Measurements from ENCODE around the gene THOC6. TPM values are rescaled to one million over a fixed set of nuclear protein-coding genes. Genes with fewer than 3 reads are reported as not detected.
A peak's percentile ranks its signal among the peaks of the same experiment; 100 is the strongest.

THOC6 gene
- total and polyA plus RNA-seq, 12 donors = 7.0 to 40.3 (median 10.6) TPM

- WGBS, 2 donors = 39 to 44% methylated on average over 18 to 19 of the region's 19 CpGs
- intact Hi-C loops (cut with DNase I) = loop anchor here in 1 of 10 donors (5.0 kb wide), 1 partner anchor 1437 kb away; the partner anchor contains the start of gene NMRAL1
- TF ChIP-seq CTCF (IDR thresholded peaks at IDR 0.05) = no peak
- Histone ChIP-seq H3K4me1 (peaks cover 0 to 16% (median 7%) of the 10 kb centered on the region in 9 donors), H3K9me3 (no peaks in the 10 kb centered on the region), H3K27ac (no peak overlapping the region), H3K4me3 (no peak overlapping the region), H3K27me3 (peaks cover 21 to 98% (median 93%) of the 10 kb centered on the region in 7 donors), H3K36me3 (no peaks in the 10 kb centered on the region)
- DNase-seq (no peak), ATAC-seq (no peak)
These were observed 11.6 kb downstream of the THOC6 start for GRCh38 chr16:3035289-3035971.

- Histone ChIP-seq H3K27me3 (peaks cover 16 to 98% (median 93%) of the 10 kb centered on the region in 7 donors), H3K4me3 (peak overlapping the region in 2 of 10 donors; percentile 14), H3K9me3 (no peaks in the 10 kb centered on the region), H3K4me1 (peaks cover 0 to 16% (median 7%) of the 10 kb centered on the region in 9 donors), H3K36me3 (no peaks in the 10 kb centered on the region), H3K27ac (no peak overlapping the region)
- intact Hi-C loops (cut with DNase I) = loop anchor here in 1 of 10 donors (5.0 kb wide), 1 partner anchor 1436 kb away; the partner anchor contains the start of gene NMRAL1
- no peak for TF ChIP-seq CTCF (IDR thresholded peaks at IDR 0.05)
- DNase-seq (no peak), ATAC-seq (peak in 2 of 8 donors; percentile 4 to 14)
- WGBS, 2 donors = 2 to 3% methylated on average over 34 to 40 of the region's 40 CpGs
These were observed 12.3 kb downstream of the THOC6 start for GRCh38 chr16:3035972-3036725.

GRCh38 chr16:3036726-3037315 is 13.0 kb downstream of the THOC6 start, which contains the start of gene BICDL2:
TSS of gene BICDL2 (minus strand) at chr16:3036944. CDS start at chr16:3035496, 1,448 bp downstream.
- 7 to 9% methylated on average over 44 of the region's 44 CpGs for WGBS, 2 donors
- intact Hi-C loops (cut with DNase I) = loop anchor here in 1 of 10 donors (5.0 kb wide), 1 partner anchor 1435 kb away; the partner anchor contains the start of gene NMRAL1
- no peak for TF ChIP-seq CTCF (IDR thresholded peaks at IDR 0.05)

GRCh38 chr16:3038256-3038655 is 14.4 kb downstream of the THOC6 start:
- ATAC-seq = no peak
- peaks cover 16 to 99% (median 94%) of the 10 kb centered on the region in 7 donors for H3K27me3 ChIP-seq
- WGBS, 2 donors = 38 to 51% methylated on average over 11 of the region's 11 CpGs
- H3K27ac ChIP-seq = no peak overlapping the region
- H3K36me3 ChIP-seq = no peaks in the 10 kb centered on the region
- no peak for DNase-seq
- no peak overlapping the region for H3K4me3 ChIP-seq
- intact Hi-C loops (cut with DNase I) = loop anchor here in 1 of 10 donors (5.0 kb wide), 1 partner anchor 1434 kb away; the partner anchor contains the start of gene NMRAL1
- peaks cover 0 to 16% (median 7%) of the 10 kb centered on the region in 9 donors for H3K4me1 ChIP-seq
- no peaks in the 10 kb centered on the region for H3K9me3 ChIP-seq
- TF ChIP-seq CTCF (IDR thresholded peaks at IDR 0.05) = no peak

More at GRCh38 chr16:3036726-3037315, 13.0 kb downstream of the THOC6 start, which contains the start of gene BICDL2:
- Histone ChIP-seq H3K9me3 (no peaks in the 10 kb centered on the region), H3K27ac (no peak within 1 kb of the TSS), H3K27me3 (peaks cover 16 to 100% (median 91%) of the 10 kb centered on the region in 7 donors), H3K4me3 (peak within 1 kb of the TSS in 2 of 10 donors; percentile 14), H3K36me3 (no peaks in the 10 kb centered on the region), H3K4me1 (peaks cover 0 to 16% (median 7%) of the 10 kb centered on the region in 9 donors)
- DNase-seq = no peak
- no peak for ATAC-seq

Measured in heart right ventricle (tissue), 16 donors.